NCI-H2227 (cell line): ENCODE results near the gene KIRREL3.
A peak's percentile ranks its signal among the peaks of the same experiment; 100 is the strongest.

Experiments used
- DNase-seq: peaks from one replicate; lab custom pipeline; 2025; ENCODE audit not compliant: unreplicated experiment; lab: John Stamatoyannopoulos, UW

Gene KIRREL3

DNA sequence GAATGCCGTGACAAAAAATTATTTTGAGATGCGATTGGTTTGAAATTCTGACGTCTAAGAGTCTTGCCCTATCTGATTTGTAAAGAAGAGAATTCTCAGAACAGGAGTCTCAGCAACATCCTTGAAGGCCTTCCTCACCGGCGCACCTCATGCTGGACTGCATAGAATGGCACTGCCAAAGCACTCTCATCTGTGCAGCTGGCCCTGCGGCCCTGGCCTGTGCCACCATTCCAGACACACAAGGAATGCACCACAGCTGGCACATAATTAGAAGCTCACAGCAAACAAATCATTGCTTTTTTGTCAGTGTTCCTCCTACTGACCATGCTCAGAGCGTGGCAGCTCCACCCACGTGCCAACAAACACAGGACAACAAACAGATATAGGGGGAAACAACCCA, 166.0 kb downstream of the KIRREL3 start:
- DNase-seq, result no peak

DNA sequence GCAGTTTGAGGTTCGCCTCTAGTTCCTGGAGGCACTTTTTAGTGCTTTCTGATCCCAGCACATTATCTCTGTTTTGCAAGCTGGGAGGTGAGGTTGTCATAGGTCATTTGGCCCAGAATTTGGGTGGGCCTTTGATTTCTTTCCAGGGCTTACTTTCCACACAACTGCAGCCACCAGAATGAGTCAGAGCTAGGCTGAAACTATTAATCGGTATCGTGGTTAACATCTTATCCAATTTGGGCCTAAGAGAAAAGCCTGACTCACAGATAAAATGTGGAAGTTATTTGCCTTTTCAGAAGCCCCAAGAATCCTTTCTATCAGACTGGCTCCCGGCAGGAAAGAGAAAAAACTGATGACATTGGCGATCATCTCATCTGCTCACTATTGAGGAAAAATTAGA, 166.4 kb downstream of the KIRREL3 start:
- DNase-seq, result no peak

DNA sequence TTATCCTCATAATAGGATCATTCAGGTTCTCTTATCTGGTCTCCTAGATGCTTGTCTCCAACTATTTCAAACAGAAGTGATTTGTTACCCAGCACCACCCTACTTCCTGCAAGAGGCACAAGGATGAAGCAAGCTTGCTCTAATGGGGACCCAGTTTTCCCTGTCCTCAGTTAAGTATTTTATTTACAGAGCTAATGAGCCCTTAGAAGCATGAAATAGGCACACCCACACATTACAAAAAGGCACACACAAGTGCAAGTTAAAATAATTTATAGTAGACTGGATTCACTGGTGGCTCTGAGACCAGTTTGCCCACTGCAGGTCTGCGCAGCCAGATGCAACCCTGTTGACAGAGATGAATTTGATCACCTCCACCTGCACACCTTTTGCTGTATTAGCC, 167.5 kb downstream of the KIRREL3 start:
- DNase-seq, result no peak

DNA sequence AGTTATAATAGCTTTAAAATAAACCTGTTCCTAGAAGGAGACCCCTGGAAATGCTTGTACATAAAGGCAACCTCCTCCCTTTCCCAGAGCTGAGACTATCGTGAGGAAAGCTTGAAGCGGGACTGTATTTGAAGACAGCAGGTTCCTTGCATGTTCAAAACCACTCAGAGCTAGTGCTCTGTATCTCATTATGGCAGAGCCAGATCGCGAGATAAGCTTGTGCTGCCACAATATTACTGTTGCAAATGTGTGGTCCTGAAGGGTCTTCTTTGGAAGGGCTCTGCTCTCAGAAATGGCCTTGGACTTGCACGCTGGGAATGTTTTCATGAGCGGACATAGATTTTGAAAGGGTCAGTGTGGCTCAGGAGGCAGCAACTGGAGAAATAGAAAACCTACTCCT, 168.2 kb downstream of the KIRREL3 start:
- no peak for DNase-seq

DNA sequence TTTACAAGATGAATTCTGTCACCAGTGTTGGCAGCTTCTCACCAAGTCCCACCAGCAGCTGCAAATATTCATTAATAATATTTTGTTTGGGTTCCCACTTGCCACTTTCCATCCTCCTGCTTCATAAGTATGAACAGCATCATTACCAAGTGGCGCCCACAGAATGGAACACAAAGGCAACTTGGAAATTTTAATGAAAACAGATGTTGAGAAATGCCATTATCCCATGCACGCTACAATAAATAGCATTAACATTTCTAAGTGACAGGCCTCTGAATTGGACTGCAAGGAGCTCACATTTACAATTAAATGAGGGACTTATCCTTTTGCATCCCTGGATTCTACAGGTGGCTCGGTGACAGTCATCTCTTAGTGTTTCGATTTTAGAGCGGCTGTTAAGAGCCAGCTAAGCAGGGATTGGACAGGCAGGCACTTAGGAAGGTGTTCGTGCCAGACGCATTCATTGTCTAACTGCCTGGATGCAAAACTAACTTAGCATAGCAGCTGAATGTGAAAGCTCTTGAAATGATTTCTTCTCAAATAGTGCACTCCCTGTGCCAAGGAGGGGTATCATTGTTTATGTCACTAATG, 170.3 kb downstream of the KIRREL3 start:
- no peak for DNase-seq

DNA sequence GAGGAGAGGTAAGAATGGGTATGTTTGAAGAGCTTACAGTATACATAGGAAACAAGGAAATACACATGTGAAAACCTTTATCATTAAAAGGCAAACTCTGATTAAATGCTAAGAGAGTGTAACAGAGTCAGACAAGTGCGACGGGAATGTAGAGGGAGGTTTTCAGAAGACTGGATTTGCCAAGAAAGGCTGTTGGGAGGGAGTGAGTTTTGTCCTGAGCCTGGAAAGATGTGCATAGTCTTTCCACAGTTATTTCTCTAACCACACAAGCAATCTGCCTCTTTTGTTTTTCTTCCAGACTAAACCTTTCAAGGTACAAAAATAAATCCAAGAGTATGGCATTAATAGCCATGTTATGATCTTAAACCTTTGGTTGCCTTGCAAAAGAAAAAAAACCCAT, 170.9 kb downstream of the KIRREL3 start:
- DNase-seq, result no peak

DNA sequence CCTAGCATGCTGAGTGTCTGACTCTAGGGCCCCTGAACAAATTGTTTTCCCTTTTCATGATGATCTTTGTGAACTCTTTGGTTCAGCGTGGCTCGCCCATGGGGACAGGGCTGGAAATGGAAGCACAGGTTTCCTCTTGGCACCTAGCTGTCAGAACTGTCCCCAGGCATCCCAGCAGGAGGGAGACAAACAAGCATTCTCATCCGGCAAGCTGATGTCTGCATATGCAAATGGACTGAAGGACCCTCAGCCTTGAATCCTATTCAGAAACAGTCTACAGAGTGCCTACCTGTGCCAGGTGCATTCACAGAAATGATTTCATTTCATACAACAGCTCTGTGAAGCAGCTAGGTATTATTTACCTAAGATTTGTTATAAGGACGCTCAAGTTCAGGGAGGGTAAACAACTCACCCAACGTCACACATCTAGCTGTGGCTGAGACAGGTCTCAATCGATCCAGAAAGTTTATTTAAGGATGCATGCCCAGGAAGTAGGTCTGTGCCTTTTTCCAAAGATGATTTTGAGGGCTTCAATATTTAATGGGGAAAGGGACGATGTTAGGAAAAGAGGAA, 176.4 kb downstream of the KIRREL3 start:
- DNase-seq, result no peak

DNA sequence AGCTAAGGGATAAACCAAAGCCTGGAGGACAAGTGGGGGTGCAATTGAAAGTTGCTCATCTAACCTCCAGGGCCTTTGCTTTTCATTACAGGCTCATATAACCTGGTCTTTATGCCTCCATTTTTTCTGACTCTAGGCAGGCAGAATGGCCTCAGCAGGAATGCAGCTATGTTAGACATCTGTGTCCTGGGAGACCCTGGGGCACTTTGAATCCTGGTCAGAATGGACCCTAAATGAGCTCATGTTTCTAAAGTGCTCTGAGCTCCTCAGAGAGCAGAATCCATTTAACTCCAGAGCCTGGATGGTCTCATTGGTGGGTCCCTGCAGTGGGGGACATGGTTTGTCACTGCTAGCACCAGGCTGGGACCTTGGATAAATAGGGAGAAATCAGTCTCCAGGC, 177.3 kb downstream of the KIRREL3 start:
- no peak for DNase-seq

DNA sequence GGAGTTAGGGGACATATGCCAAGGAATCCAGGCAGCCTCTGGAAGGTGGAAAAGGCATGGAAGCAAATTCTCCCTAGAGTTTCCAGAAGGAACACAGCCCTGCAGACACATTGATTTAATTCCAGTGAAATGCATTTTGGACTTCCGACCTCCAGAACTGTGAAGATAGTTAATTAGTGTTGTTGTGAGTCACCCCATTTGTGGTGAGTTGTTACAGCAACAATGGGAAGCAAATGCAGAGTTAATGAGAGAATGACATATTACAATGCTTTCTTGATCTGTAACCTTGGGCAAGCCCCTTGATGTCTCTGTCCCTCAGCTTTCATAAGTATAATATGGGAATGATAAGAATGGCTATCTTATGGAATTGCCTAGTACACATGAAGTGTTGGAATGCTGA, 178.7 kb downstream of the KIRREL3 start:
- DNase-seq, result no peak

DNA sequence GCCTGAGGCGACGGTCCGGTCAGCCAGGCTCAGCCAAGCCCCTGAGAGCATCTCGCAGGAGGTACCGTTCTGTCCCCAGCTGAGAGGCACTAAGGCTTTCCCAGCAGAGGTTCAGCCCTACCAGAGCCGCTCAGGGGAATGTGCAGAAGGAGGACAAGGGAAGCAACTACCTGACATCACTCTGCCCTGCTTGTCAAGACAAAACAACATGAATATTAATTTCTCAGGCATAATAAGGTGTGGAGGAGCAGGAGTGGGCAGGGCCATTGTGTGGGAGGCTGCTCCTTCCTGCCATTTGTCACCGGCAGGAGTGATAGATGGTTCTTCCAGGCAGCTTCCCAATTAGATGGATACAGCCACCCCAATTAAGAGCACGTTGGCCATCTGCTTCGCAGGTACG, 181.4 kb downstream of the KIRREL3 start:
- no peak for DNase-seq

DNA sequence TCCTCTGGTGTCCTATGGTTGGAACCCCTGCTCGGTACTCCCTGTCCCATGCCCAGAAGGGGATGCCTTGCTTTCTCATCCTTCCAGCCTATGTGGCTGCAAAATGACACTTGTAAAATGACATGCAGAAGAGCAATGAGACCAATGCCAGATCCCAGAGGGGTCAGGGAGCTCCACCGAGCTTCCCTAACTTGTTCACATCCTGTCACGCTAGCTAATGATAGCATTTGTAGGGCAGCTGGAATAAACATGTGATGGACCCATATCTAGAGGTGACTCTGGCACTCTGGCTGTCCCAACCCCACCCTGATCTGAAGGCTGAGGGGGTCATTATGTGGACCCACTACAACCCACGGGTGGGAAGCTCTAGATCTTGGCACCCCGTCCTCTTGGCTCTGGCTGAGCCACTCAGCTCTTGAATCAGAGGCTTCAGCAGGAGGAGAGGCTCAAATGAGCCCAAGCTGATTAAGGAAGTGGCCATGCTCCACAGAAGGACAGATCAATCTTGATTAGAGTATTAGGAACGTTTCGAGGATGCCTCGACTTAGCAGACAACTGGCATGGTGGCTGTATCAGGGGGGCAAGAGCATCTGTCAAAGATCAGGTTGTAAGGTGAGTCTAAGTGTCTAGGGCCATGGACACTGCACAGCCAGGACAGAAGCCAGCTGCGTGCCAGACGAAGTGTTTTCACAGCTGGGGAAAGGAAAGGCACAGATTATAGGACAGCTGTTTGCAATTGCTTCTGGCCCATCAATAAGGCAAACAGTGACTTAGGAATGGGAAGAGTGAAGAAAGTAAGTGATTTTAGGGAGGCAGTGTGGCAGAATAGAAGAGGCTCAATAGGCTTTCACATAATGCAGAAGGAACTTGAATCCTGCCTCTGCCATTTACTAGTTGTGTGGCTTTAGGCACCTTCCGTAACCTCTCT, 182.8 kb downstream of the KIRREL3 start:
- no peak for DNase-seq

DNA sequence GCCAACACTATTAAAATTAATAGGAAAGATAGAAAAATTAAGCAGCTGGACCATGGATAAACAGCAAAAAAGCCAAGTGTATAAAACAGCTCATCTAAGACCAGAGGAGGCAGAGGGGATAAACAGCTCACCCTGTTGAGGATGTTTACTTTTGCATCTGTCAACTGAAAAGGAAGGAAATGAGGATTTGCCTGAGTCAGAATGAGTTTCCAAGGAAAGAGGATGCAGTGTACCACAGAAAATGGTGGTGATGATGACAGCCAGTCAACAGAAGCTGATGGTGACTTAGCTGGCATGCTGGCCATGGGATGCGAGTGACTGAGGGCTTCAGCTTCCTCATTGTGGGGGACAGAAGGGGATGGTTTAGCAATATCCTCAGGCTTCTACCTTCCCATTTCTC, 183.5 kb downstream of the KIRREL3 start:
- no peak for DNase-seq

DNA sequence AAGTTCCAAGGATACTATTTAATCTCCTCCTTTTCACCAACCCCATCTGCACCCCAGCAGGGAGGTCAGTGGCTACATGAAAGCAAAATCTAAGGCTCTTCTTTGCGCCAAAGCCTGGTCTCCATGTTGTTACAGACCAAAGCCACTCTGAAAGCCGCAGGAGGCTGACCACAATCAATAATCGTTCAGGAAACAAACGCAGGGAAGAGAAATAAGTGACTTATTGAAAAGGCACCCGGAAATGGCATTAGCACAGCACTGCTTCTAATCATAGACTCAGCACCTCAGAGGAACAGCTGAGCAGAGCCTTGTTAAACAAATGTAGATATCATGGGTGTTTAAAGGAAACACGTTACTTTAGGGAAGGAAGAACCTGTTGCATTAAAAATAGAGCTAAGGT, 183.9 kb downstream of the KIRREL3 start:
- peak; percentile 10 for DNase-seq

DNA sequence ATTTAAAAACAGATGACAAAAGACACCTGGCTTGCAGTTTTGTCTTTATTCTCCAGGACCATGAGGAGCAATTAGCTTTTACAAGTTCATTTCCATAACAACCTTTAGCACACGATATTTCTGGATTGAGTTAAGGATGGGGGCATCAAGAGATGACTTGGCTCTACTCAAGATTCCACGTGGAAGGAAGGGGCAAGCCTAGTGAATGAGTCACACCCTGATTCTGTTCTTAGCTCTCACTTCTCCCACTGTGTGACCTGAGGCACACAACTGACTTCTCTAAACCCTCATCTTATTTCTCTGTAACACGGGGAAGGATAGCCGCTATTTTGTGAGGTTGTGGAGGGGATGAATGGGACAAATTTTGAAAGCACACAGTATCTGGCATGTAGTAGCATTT, 185.5 kb downstream of the KIRREL3 start:
- DNase-seq, result no peak

DNA sequence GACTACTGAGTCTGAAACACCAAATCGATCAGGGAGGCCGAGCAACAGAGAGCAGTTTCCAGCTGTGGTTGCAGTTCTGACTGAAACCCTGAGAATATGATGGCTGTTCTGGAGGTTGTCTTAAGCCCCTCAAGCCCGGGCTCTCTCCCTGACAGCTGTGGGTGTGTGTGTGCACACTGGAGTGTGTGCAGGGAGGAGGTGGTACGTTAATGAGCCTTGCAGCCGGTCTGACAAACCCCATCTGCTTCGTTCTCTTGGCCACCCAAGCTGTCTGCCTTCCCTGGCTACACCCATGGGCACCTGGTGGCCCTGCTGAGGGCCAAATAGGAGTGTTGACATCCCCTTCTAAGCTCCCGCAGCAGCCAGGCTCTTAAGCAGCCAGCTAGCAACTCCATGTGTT, 189.8 kb downstream of the KIRREL3 start:
- DNase-seq, result no peak

DNA sequence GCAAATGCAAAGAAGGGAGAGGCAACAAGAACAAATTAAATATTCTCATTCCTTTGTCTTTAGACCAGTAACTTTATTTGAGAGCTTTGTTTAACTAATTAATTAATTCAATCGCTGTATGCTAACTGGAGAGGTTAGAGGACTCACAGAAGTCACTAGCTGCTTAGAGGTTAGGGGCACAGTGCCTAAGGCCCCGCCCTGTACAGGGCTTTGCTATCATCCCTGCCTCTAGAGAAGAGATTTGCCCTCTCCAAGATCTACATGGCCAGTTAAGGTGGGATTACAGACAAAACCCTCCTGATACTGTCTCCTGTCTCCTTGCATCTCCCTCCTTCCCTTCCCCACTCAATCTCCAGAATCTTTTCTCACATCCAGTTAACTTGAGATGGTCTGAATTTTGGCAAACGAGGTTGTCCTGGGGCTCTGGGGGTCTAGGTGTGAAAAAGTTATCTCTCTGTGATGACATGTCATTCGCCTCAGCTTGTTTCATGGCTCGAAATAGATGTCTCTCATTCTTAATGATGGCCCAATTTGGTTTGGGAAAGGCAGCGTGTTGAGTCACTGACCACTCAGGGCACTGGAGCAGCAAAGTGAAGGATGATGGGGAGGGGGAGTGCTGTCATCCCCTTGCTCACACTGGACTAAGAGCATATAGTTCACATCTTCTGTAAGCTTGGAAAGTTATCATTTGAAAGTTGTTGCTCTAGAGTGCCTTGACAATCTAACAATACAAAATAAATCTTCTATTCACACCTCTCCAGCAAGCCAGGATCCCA, 190.9 kb downstream of the KIRREL3 start:
- no peak for DNase-seq

DNA sequence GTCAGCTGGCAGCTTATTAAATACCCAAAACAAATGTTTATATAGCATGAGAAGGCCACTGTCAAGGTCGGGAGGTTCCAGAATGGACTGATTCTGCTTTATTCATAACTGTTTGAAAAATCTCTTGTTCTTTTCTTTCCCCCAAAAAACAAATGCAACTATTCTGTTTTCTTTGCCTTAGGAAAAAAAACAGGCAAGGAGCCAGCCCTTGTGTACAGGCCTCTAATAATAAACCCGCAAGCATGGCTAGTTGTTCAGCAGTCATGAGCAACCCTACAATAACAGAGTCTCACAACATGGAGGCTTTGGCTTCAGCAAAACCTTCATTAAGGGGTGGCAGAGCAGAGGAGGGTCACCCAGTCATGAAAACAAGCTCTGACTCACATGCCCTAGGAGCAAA, 191.7 kb downstream of the KIRREL3 start:
- DNase-seq, result no peak

DNA sequence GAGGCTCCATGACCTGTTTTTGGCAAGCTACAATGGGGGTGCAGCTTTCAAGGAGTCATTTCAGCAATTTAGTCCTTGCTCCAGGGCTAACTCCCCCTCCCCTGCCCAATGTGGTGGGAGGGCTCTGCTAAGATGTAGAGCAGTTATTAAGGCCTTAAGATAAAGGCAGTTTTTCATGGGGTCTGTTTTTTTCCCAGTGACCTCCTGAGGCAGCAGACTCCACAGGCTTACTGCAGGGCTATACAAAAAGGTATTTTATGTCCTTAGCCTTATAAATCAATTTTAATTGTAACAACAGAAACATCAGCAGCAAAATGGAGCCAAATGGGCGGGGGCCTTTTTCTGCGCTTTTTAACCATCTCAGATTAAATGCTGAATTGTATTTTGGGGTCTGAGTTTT, 192.3 kb downstream of the KIRREL3 start:
- DNase-seq, result peak; percentile 43

DNA sequence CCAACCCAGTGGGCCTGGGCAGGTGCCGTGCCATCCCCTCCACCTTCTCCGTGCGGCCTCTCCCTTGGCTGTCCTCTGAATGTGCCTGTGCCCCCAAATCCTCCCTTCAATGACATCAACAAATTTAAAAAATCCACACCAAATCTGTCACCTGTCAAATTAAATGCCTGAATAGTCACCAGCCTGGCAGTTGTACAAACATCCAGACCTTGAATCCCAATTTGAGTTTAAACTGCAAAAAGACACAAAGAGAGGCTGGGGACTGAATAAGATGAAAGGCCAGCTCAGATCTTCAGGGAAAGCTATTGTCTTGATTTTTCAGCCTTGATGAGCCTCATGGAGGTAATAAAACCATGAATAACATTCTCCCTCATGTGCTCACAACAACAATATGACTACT, 194.7 kb downstream of the KIRREL3 start:
- DNase-seq, result no peak

DNA sequence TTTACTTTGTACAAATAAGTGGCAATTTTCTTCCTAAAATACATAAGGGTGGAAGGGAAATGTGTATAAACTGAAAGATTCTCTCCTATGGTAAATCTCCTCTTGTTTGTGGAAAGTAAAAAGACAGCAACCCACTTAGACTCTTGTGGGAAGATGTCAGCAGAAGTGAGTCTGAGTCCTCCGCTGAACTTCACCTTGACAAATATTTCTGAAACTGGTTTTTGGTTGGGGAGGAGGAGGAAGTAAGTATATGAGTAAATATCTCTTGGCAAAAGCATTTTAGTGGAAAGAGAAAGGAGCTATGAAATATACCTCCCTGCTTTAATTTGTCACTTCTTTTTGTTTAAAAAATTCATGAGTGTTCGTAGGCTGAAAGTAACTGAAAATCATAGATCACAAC, 196.2 kb downstream of the KIRREL3 start:
- DNase-seq, result no peak

DNA sequence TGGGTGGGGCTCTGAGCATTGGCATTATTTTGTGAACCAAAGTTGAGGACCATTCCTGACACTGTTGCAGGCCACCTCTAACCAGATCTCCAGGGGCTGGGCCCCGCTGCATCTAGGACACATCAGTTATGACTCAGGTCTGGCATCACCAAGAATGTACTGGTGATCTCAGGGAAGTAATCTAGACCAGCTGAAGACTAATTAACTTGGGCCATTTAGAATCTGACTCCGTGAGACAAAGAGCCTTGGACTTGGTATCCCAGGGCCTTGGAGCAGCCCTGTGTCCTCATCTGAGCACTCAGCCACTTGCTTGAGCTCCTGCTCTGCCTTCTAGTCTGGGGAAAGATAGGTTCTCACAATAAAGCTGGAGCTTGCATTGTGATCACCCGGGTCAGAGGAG, 200.6 kb downstream of the KIRREL3 start:
- DNase-seq, result no peak
